Astrocyte (in vitro differentiated cells and primary cell): ENCODE results near the gene COPS7B. TPM values are rescaled to one million over a fixed set of nuclear protein-coding genes. Genes with fewer than 3 reads are reported as not detected.

Experiments used
- DNase-seq: peaks from one replicate; pipeline ENCODE4 v3.0.0-alpha.2; 2010; ENCODE audit warnings: low read depth
- FAIRE-seq: peaks from 2 replicates; lab custom pipeline; 2011; peaks lifted over from hg19 to GRCh38; lab: Jason Lieb, UNC
- H2AFZ ChIP-seq: 2 replicates; pipeline ENCODE4 v1.6.0; 2012; ENCODE audit warnings: low read depth, low read length, inconsistent platforms
- H3K27ac ChIP-seq: 2 replicates; pipeline ENCODE4 v1.5.1; 2011; ENCODE audit warnings: low read depth, low read length, inconsistent platforms
- H3K27me3 ChIP-seq: 2 replicates; pipeline ENCODE4 v1.6.0; 2011; ENCODE audit warnings: low read length, inconsistent platforms; ENCODE audit not compliant: insufficient read depth
- H3K36me3 ChIP-seq: 2 replicates; pipeline ENCODE4 v1.5.1; 2011; ENCODE audit warnings: low read length, inconsistent platforms; ENCODE audit not compliant: insufficient read depth
- H3K4me1 ChIP-seq: 2 replicates; pipeline ENCODE4 v1.5.1; 2011; ENCODE audit warnings: low read length, inconsistent platforms; ENCODE audit not compliant: insufficient read depth
- H3K4me2 ChIP-seq: 2 replicates; pipeline ENCODE4 v1.6.0; 2012; ENCODE audit warnings: low read length, inconsistent platforms
- H3K4me3 ChIP-seq: 2 replicates; pipeline ENCODE4 v1.5.1; 2011; ENCODE audit warnings: low read depth, mild to moderate bottlenecking, low read length, inconsistent platforms; ENCODE audit not compliant: insufficient read depth
- H3K79me2 ChIP-seq: 2 replicates; pipeline ENCODE4 v1.6.0; 2012; ENCODE audit warnings: mild to moderate bottlenecking, low read length, inconsistent platforms; ENCODE audit not compliant: insufficient read depth
- H3K9ac ChIP-seq: 2 replicates; pipeline ENCODE4 v1.6.0; 2012; ENCODE audit warnings: mild to moderate bottlenecking, low read length, inconsistent platforms
- H3K9me3 ChIP-seq: 2 replicates; pipeline ENCODE4 v1.5.1; 2012; ENCODE audit warnings: low read depth, mild to moderate bottlenecking, low read length, inconsistent platforms; ENCODE audit not compliant: insufficient read depth
- H4K20me1 ChIP-seq: 2 replicates; pipeline ENCODE4 v1.6.0; 2012; ENCODE audit warnings: low read length, inconsistent platforms; ENCODE audit not compliant: insufficient read depth
- H3K27ac Mint-ChIP-seq: one replicate; pipeline ENCODE4 v1.8.0; 2021; ENCODE audit warnings: mild to moderate bottlenecking, mixed read lengths; ENCODE audit not compliant: unreplicated experiment
- H3K27me3 Mint-ChIP-seq: one replicate; pipeline ENCODE4 v1.8.0; 2021; ENCODE audit warnings: low read depth, mixed read lengths; ENCODE audit not compliant: unreplicated experiment
- H3K36me3 Mint-ChIP-seq: one replicate; pipeline ENCODE4 v1.8.0; 2021; ENCODE audit warnings: low read depth, mixed read lengths; ENCODE audit not compliant: unreplicated experiment
- H3K4me1 Mint-ChIP-seq: one replicate; pipeline ENCODE4 v1.8.0; 2021; ENCODE audit warnings: low read depth, mixed read lengths; ENCODE audit not compliant: unreplicated experiment
- H3K4me3 Mint-ChIP-seq: one replicate; pipeline ENCODE4 v1.8.0; 2021; ENCODE audit warnings: mild to moderate bottlenecking, moderate library complexity, mixed read lengths; ENCODE audit not compliant: unreplicated experiment
- H3K9me3 Mint-ChIP-seq: one replicate; pipeline ENCODE4 v1.8.0; 2021; ENCODE audit warnings: mild to moderate bottlenecking, mixed read lengths; ENCODE audit not compliant: unreplicated experiment
- EZH2 ChIP-seq: IDR thresholded peaks from 2 replicates; pipeline ENCODE4 v1.6.1; 2012; ENCODE audit warnings: mild to moderate bottlenecking, low read length, inconsistent platforms; ENCODE audit not compliant: insufficient read depth
- total RNA-seq: library from RNA; stranded (reverse); gene quantifications from 2 replicates; pipeline ENCODE4 v1.2.1, GENCODE V29; 2021
- TF ChIP-seq, protein P1 (sequence below): IDR thresholded peaks from 2 replicates; pipeline ENCODE4 v1.5.1; 2011; ENCODE audit warnings: low read depth, mild to moderate bottlenecking, inconsistent platforms, low read length, moderate library complexity; ENCODE audit not compliant: insufficient read depth

The COPS7B gene
- total RNA-seq, 1 donor from 2014 or later: 45.0 TPM

DNA sequence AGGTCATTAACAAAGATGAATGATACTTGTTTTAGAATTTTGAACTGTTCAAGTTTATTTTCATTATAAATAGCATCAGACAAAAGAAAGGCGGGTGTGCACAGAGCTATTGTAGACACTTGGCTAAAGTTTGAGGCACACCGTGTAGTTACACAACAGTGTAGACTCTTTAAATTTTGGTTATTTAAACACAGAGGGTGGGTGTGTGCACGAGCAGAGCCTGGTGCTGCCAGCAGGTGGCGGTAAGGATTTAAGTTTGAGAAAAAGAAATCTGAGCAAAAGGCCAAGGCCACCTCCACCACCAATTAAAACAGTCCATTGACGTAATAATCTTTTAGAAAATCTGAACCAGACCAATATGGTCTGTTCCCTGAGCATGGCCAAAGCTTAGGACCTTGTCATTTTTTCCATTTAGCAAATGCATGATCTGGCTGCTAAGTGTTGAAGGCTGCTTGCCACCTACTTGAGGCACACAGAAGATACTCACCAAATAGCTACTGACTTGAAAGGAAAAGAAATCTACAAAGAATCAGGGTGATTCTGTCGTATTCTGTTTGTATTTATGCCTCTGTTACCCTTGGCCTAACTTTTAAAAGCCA is 14.3 kb downstream of the COPS7B start:
- H3K27ac ChIP-seq: no peak overlapping the region
- H3K9me3 Mint-ChIP-seq: no peaks in the 10 kb centered on the region
- H2AFZ ChIP-seq: no peak overlapping the region
- H3K27me3 ChIP-seq: no peaks in the 10 kb centered on the region
- no peak overlapping the region for H3K9ac ChIP-seq
- H3K79me2 ChIP-seq: peaks cover 38% of the 10 kb centered on the region
- no peaks in the 10 kb centered on the region for H3K4me1 ChIP-seq
- H3K27me3 Mint-ChIP-seq: no peaks in the 10 kb centered on the region
- no peak overlapping the region for H3K4me3 Mint-ChIP-seq
- FAIRE-seq (no peak), DNase-seq (no peak)
- H3K36me3 Mint-ChIP-seq: peaks cover 12% of the 10 kb centered on the region
- no peaks in the 10 kb centered on the region for H3K9me3 ChIP-seq
- no peak overlapping the region for H3K4me2 ChIP-seq
- no peak overlapping the region for H3K4me3 ChIP-seq
- TF ChIP-seq, protein P1, sequence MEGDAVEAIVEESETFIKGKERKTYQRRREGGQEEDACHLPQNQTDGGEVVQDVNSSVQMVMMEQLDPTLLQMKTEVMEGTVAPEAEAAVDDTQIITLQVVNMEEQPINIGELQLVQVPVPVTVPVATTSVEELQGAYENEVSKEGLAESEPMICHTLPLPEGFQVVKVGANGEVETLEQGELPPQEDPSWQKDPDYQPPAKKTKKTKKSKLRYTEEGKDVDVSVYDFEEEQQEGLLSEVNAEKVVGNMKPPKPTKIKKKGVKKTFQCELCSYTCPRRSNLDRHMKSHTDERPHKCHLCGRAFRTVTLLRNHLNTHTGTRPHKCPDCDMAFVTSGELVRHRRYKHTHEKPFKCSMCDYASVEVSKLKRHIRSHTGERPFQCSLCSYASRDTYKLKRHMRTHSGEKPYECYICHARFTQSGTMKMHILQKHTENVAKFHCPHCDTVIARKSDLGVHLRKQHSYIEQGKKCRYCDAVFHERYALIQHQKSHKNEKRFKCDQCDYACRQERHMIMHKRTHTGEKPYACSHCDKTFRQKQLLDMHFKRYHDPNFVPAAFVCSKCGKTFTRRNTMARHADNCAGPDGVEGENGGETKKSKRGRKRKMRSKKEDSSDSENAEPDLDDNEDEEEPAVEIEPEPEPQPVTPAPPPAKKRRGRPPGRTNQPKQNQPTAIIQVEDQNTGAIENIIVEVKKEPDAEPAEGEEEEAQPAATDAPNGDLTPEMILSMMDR: peak; percentile 82
- TF ChIP-seq EZH2: no peak
- H4K20me1 ChIP-seq: peaks cover 58% of the 10 kb centered on the region
- H3K36me3 ChIP-seq: peaks cover 40% of the 10 kb centered on the region
- H3K4me1 Mint-ChIP-seq: peaks cover under 1% of the 10 kb centered on the region
- H3K27ac Mint-ChIP-seq: no peak overlapping the region

DNA sequence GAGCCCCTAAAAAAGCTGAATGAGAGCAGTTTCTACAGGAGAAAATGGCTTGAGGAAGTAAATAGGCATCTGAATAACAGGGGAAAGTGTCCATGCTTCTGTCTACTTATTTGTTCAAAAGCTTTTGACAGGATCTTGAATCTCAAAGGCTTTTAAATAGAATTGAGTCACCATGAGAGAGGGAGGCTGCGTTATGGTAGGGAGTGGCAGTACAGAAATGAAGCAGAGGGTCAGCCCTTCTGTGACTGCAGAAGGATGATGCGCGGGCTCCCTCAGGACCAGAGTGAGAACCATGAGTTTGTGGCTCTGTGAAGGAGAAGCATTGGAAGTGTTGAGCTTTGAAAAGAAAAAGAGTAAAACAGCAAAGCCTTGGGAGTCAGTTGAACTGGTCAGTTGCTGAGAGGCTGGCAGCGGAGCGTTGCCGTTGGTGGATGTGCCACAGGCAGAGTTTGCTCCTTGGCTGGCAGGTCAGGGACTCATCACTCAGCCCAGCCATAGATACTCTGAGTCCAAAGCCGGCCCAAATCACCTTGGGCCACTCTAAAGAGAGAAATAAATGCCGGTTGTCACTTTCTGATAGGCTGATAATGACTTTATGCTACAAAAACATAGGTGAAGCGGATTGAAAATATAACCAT is 17.4 kb downstream of the COPS7B start:
- no peaks in the 10 kb centered on the region for H3K9me3 ChIP-seq
- no peaks in the 10 kb centered on the region for H3K9me3 Mint-ChIP-seq
- H3K79me2 ChIP-seq: peaks cover 30% of the 10 kb centered on the region
- H3K27me3 Mint-ChIP-seq: no peaks in the 10 kb centered on the region
- H3K4me2 ChIP-seq: no peak overlapping the region
- H3K36me3 ChIP-seq: peaks cover 32% of the 10 kb centered on the region
- no peaks in the 10 kb centered on the region for H3K4me1 ChIP-seq
- H4K20me1 ChIP-seq: peaks cover 47% of the 10 kb centered on the region
- TF ChIP-seq EZH2: no peak
- TF ChIP-seq, protein P1: no peak
- no peak overlapping the region for H3K27ac ChIP-seq
- H2AFZ ChIP-seq: no peak overlapping the region
- no peaks in the 10 kb centered on the region for H3K27me3 ChIP-seq
- no peak overlapping the region for H3K4me3 ChIP-seq
- peaks cover 18% of the 10 kb centered on the region for H3K36me3 Mint-ChIP-seq
- no peak overlapping the region for H3K4me3 Mint-ChIP-seq
- FAIRE-seq (no peak), DNase-seq (no peak)
- no peak overlapping the region for H3K27ac Mint-ChIP-seq
- H3K4me1 Mint-ChIP-seq: no peaks in the 10 kb centered on the region
- H3K9ac ChIP-seq: no peak overlapping the region

DNA sequence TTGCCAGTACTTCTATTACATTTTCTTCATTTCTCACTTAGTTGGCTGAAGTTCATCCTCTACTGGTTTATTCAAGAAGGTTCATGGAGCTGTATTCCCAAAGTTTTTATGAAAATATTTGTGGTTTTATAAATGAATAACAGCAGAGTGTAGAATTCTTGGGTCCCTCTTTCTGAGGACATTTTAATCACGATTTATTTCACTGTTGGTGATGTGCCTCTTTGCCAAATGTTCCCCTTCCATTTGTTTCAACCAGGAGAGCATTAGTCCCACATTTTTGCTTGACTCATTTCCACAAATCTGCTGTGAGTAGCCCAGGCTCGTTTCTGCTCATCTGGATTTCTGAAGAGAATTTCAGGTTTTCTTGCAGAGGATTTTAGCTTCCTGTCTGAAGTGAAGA is 20.8 kb downstream of the COPS7B start:
- peaks cover 12% of the 10 kb centered on the region for H3K36me3 ChIP-seq
- TF ChIP-seq EZH2: no peak
- TF ChIP-seq, protein P1: no peak
- FAIRE-seq: peak; percentile 23
- no peak for DNase-seq
- Mint-ChIP-seq H3K27me3 (no peaks in the 10 kb centered on the region), H3K9me3 (no peaks in the 10 kb centered on the region), H3K36me3 (peaks cover 26% of the 10 kb centered on the region), H3K4me1 (peaks cover 12% of the 10 kb centered on the region), H3K4me3 (no peak overlapping the region), H3K27ac (no peak overlapping the region)
- no peak overlapping the region for H2AFZ ChIP-seq
- H3K4me2 ChIP-seq: no peak overlapping the region
- peaks cover 34% of the 10 kb centered on the region for H4K20me1 ChIP-seq
- H3K4me3 ChIP-seq: no peak overlapping the region
- no peaks in the 10 kb centered on the region for H3K9me3 ChIP-seq
- no peaks in the 10 kb centered on the region for H3K27me3 ChIP-seq
- H3K4me1 ChIP-seq: peaks cover 6% of the 10 kb centered on the region
- H3K27ac ChIP-seq: no peak overlapping the region
- H3K79me2 ChIP-seq: peaks cover 20% of the 10 kb centered on the region
- no peak overlapping the region for H3K9ac ChIP-seq
